ENCODE measurements around the gene CREB5.
"Not testable (repeated sequence)": the region's sequence is repeated elsewhere in the genome, so short reads cannot be mapped to it uniquely, and the experiment has no call there.

DNA sequence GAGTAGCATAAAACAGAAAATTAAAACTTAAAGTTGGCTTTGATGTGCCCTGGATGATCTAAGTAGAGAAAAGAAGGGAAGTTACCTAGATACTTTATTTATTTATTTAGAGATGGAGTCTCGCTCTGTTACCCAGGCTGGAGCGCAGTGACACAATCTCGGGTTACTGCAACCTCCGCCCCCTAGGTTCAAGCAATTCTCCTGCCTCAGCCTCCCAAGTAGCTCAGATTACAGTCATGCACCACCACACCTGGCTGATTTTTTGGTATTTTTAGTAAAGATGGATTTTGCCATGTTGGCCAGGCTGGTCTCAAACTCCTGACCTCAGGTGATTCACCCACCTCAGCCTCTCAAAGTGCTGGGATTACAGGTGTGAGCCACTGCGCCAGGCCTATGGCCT, 373.8 kb downstream of the CREB5 start:
- not testable (repeated sequence) for TF ChIP-seq EZH2 (IDR thresholded peaks at IDR 0.05; ENCODE audit: borderline replicate concordance, low read depth, low read length, severe bottlenecking); CTCF (IDR thresholded peaks at IDR 0.05; ENCODE audit: extremely low read depth in 1 of 2, insufficient read depth in 1 of 2, low read depth in 1 of 2, low read length in 2 of 2); POLR2A (IDR thresholded peaks at IDR 0.05; ENCODE audit: low read depth, low read length); MYC (IDR thresholded peaks at IDR 0.05; ENCODE audit: low read depth, low read length); POLR2AphosphoS5 (IDR thresholded peaks at IDR 0.05; ENCODE audit: insufficient read depth, low read depth, low read length); MAX (IDR thresholded peaks at IDR 0.05; ENCODE audit: insufficient read depth, insufficient read length); JUN (IDR thresholded peaks at IDR 0.05; ENCODE audit: borderline replicate concordance, insufficient read depth, insufficient read length, low read depth)

All from endothelial cell of umbilical vein (primary cell).